GM12892 (cell line): ENCODE measurements around the gene AMBRA1.
A peak's percentile ranks its signal among the peaks of the same experiment; 100 is the strongest.

Source experiments
- POLR2A ChIP-seq: IDR thresholded peaks from 2 replicates; pipeline ENCODE4 v1.6.1; 2011; ENCODE audit warnings: low read depth, low read length, control low read depth
- POLR2AphosphoS5 ChIP-seq: IDR thresholded peaks from 2 replicates; pipeline ENCODE4 v1.6.1; 2011; ENCODE audit warnings: low read depth, low read length, control low read depth
- TAF1 ChIP-seq: IDR thresholded peaks from 2 replicates; pipeline ENCODE4 v1.6.1; 2011; ENCODE audit warnings: low read depth, mild to moderate bottlenecking, control low read depth, low read length, borderline replicate concordance

- TF ChIP-seq POLR2A (peak; percentile 84), TAF1 (peak; percentile 68; the same call in 1 of the 2 replicates), POLR2AphosphoS5 (peak; percentile 53)
Observed at GRCh38 chr11:46593550-46594373, at the start of gene AMBRA1.
